K562 (cell line): ENCODE results near the gene PLXNB3.

Experiments used
- EZH2 ChIP-seq: IDR thresholded peaks from 2 replicates; pipeline ENCODE4 v1.6.1; 2012; ENCODE audit warnings: low read depth, mild to moderate bottlenecking, inconsistent platforms, low read length, borderline replicate concordance
- JUND ChIP-seq, 2 experiments: IDR thresholded peaks; 2 replicates in 1 of 2; 3 replicates in 1 of 2; pipeline ENCODE4 v1.6.1; 2011; ENCODE audit warnings: borderline replicate concordance in 2 of 2, low read depth in 2 of 2, low read length in 2 of 2, improper control_type of control experiment in 1 of 2, missing biosample characterization in 1 of 2, missing genetic modification characterization in 1 of 2, missing genetic modification reagents in 1 of 2
- POLR2A ChIP-seq: fragments of 450-650 bp; conservative IDR thresholded peaks from 2 replicates; pipeline ENCODE4 v1.6.1; 2016
- ZNF347 ChIP-seq: fragments of 450-650 bp; formaldehyde crosslinking; IDR thresholded peaks from 2 replicates; pipeline ENCODE4 v1.4.0; 2020; ENCODE audit warnings: low read depth, mild to moderate bottlenecking, moderate library complexity
- TF ChIP-seq, protein P1 (sequence below), 3 experiments: IDR thresholded peaks in 2 of 3; conservative IDR thresholded peaks in 1 of 3; 2 replicates each; pipeline ENCODE4 v1.5.1; 2011 to 2012; ENCODE audit warnings: low read length in 3 of 3, mild to moderate bottlenecking in 3 of 3, control low read depth in 2 of 3, improper control_type of control experiment in 1 of 3, inconsistent platforms in 1 of 3, low read depth in 1 of 3, mixed read lengths in 1 of 3, moderate library complexity in 1 of 3; ENCODE audit not compliant: insufficient read depth in 2 of 3

DNA sequence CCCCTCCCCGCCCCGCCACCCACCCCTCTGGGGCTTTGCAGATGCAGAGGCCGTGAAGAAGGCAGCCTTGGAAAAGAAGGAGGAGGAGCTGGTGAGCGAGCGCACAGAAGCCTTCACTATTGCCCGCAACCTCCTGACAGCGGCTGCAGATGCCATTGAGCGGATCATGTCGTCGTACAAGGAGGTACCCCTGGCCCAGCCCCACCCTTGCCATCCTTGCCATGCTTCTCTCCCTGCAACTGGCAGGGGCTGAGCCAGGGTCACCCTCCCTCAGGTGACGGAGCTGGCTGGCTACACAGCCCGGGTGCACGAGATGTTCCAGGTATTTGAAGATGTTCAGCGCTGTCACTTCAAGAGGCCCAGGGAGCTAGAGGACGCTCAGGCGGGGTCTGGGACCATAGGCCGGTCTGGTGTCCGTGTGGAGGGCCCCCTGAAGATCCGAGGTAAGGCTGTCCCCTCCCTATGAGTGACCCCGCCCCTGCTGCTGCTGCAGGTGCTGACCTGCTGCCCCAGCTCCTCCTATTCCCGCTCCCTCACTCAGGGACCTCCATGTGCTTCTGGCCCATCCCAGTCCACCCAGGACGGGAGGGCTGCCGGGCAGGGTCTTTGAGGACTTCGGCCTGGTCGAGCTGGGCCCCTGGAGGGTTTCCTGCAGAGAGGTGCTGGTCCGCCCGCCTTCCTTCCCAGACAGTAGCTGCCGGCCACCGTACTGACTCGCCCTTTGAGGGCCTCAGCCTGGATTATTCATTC, 27.8 kb upstream of the PLXNB3 start:
- TF ChIP-seq POLR2A, result no peak
- TF ChIP-seq, protein P1, sequence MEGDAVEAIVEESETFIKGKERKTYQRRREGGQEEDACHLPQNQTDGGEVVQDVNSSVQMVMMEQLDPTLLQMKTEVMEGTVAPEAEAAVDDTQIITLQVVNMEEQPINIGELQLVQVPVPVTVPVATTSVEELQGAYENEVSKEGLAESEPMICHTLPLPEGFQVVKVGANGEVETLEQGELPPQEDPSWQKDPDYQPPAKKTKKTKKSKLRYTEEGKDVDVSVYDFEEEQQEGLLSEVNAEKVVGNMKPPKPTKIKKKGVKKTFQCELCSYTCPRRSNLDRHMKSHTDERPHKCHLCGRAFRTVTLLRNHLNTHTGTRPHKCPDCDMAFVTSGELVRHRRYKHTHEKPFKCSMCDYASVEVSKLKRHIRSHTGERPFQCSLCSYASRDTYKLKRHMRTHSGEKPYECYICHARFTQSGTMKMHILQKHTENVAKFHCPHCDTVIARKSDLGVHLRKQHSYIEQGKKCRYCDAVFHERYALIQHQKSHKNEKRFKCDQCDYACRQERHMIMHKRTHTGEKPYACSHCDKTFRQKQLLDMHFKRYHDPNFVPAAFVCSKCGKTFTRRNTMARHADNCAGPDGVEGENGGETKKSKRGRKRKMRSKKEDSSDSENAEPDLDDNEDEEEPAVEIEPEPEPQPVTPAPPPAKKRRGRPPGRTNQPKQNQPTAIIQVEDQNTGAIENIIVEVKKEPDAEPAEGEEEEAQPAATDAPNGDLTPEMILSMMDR (IDR thresholded peaks at IDR 0.05 in 2 of 3, conservative IDR thresholded peaks at IDR 0.05 in 1 of 3; ENCODE audit: insufficient read depth in 2 of 3, low read depth in 1 of 3, low read length in 3 of 3), result no peak
- no peak for TF ChIP-seq EZH2
- TF ChIP-seq JUND (IDR thresholded peaks at IDR 0.05; ENCODE audit: borderline replicate concordance, low read depth, low read length), result no peak
- TF ChIP-seq JUND (tag; IDR thresholded peaks at IDR 0.05; ENCODE audit: borderline replicate concordance, low read depth, low read length), result no peak
- no peak for TF ChIP-seq ZNF347 (CRISPR knock-in tag)
